Measurements from ENCODE around the gene CASK.

- TF ChIP-seq SP1 (IDR thresholded peaks at IDR 0.05) (no peak), FOXM1 (IDR thresholded peaks at IDR 0.05; ENCODE audit: borderline replicate concordance) (no peak), FOXK2 (IDR thresholded peaks at IDR 0.05) (no peak), TARDBP (IDR thresholded peaks at IDR 0.05) (no peak), BHLHE40 (IDR thresholded peaks at IDR 0.05; ENCODE audit: borderline replicate concordance) (no peak), FOXA1 (IDR thresholded peaks at IDR 0.05) (no peak), PKNOX1 (IDR thresholded peaks at IDR 0.05) (no peak), ZNF384 (IDR thresholded peaks at IDR 0.05) (no peak), ARNT (IDR thresholded peaks at IDR 0.05) (no peak), NFRKB (IDR thresholded peaks at IDR 0.05) (no peak), SUZ12 (IDR thresholded peaks at IDR 0.05) (no peak), ELF4 (IDR thresholded peaks at IDR 0.05) (no peak)
Measured at GRCh38 chrX:41672643-41673042, 250.7 kb downstream of the CASK start.
